Measurements from ENCODE around the gene ABCA5. TPM values are rescaled to one million over a fixed set of nuclear protein-coding genes. Genes with fewer than 3 reads are reported as not detected.

ABCA5 gene
- total RNA-seq, 1 experiment from 2014 or later: 13.3 TPM

DNA sequence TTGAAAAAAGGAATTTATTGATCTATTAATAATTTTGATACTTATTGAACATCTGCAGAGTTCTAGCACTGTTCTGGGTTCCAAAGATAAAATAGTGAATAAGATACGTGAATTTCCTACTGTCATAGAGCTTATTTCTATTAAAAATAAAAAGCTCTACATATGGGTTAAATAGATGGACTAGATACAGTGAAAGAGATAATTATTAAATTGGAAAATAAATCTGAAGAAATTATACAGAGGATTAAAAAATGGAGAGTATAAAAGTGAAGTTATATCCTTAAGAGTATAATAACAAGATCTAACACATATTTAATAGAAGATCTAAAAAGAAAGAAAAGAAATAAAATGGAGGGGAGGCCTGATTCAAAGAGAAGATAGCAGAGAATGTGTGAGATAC, 10.1 kb upstream of the ABCA5 start:
- H3K9me3 ChIP-seq (ENCODE audit: control insufficient read depth, insufficient read depth, low read depth, low read length): peaks cover 11% of the 10 kb centered on the region
- H3K27me3 ChIP-seq (ENCODE audit: control insufficient read depth, insufficient read depth, low read length): no peaks in the 10 kb centered on the region
- no peaks in the 10 kb centered on the region for H3K36me3 ChIP-seq (ENCODE audit: control insufficient read depth, insufficient read depth, low read length)
- in situ Hi-C loops (cut with HindIII; ENCODE audit: low pct_unique_long_range_greater_than_20kb, low sequenced_read_pairs): no loop called here
- H3K4me3 ChIP-seq (ENCODE audit: low read depth in 2 of 2, low read length in 2 of 2): no peak overlapping the region
- ChIA-PET CTCF (no interaction called here), POLR2A (interaction anchor here (0.5 kb wide), 1 partner anchor 68 kb away, joined by 5 read pairs; no protein-coding TSS in a partner anchor)
- DNase-seq (ENCODE audit: low read depth, low spot score) (no peak), ATAC-seq (no peak)
- H3K27ac ChIP-seq (ENCODE audit: low read length): no peak overlapping the region
- no TSS peak for BruUV-seq (replicated peaks)
- intact Hi-C loops (cut with micrococcal nuclease; ENCODE audit: unreplicated experiment): no loop called here
- no peaks in the 10 kb centered on the region for H3K4me1 ChIP-seq (ENCODE audit: control insufficient read depth, insufficient read depth, low read length)
- TF ChIP-seq TCF7L2 (IDR thresholded peaks at IDR 0.05; ENCODE audit: low read depth, low read length) (no peak), CTCF (IDR thresholded peaks at IDR 0.05) (no peak), REST (IDR thresholded peaks at IDR 0.05; ENCODE audit: insufficient read depth in 1 of 2, low read depth in 2 of 2, low read length in 1 of 2) (no peak), POLR2AphosphoS5 (IDR thresholded peaks at IDR 0.05; ENCODE audit: low read depth, low read length) (no peak), SIN3A (IDR thresholded peaks at IDR 0.05; ENCODE audit: borderline replicate concordance, insufficient read depth, low read depth, low read length) (no peak)

DNA sequence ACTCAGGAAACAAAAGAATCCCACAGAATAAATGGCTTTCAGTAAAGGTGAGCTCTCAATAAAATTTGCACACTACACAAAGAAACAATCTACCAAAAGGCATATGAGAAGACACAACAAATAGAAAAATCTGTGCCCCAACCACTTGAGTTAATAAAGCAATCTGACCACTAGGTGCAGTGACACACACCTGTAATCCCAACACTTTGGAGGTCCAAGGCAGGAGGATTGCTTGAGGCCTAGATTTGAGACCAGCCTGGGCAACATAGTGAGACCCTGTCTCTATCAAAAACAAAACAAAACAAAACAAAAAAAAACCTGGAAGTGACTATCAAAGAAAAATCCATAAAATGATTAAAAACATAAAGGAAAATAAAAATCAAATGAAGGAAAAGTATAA, 9.6 kb upstream of the ABCA5 start:
- Histone ChIP-seq H3K36me3 (ENCODE audit: control insufficient read depth, insufficient read depth, low read length) (no peaks in the 10 kb centered on the region), H3K27ac (ENCODE audit: low read length) (no peak overlapping the region), H3K4me3 (ENCODE audit: low read depth in 2 of 2, low read length in 2 of 2) (no peak overlapping the region), H3K9me3 (ENCODE audit: control insufficient read depth, insufficient read depth, low read depth, low read length) (peaks cover 11% of the 10 kb centered on the region), H3K27me3 (ENCODE audit: control insufficient read depth, insufficient read depth, low read length) (no peaks in the 10 kb centered on the region), H3K4me1 (ENCODE audit: control insufficient read depth, insufficient read depth, low read length) (no peaks in the 10 kb centered on the region)
- TF ChIP-seq SIN3A (IDR thresholded peaks at IDR 0.05; ENCODE audit: borderline replicate concordance, insufficient read depth, low read depth, low read length) (no peak), TCF7L2 (IDR thresholded peaks at IDR 0.05; ENCODE audit: low read depth, low read length) (no peak), CTCF (IDR thresholded peaks at IDR 0.05) (no peak), POLR2AphosphoS5 (IDR thresholded peaks at IDR 0.05; ENCODE audit: low read depth, low read length) (no peak), REST (IDR thresholded peaks at IDR 0.05; ENCODE audit: insufficient read depth in 1 of 2, low read depth in 2 of 2, low read length in 1 of 2) (no peak)
- intact Hi-C loops (cut with micrococcal nuclease; ENCODE audit: unreplicated experiment) (no loop called here), in situ Hi-C loops (cut with HindIII; ENCODE audit: low pct_unique_long_range_greater_than_20kb, low sequenced_read_pairs) (no loop called here)
- BruUV-seq (replicated peaks): no TSS peak
- no peak for ATAC-seq
- CTCF ChIA-PET: no interaction called here
- POLR2A ChIA-PET: no interaction called here
- no peak for DNase-seq (ENCODE audit: low read depth, low spot score)
